Sigmoid colon (tissue), 7 donors: ENCODE data around the gene HERC3. TPM values are rescaled to one million over a fixed set of nuclear protein-coding genes. Genes with fewer than 3 reads are reported as not detected.
"Not testable (repeated sequence)": the region's sequence is repeated elsewhere in the genome, so short reads cannot be mapped to it uniquely, and the experiment has no call there.

Experiments
- DNase-seq: peaks from one replicate; pipeline ENCODE4 v3.0.0-alpha.2; 2019
- H3K27ac ChIP-seq, 4 donors: fragments of 200-600 bp; sonication (generic); one replicate each; pipeline ENCODE4 v1.5.1; 2016 to 2019; ENCODE audit warnings: mild to moderate bottlenecking in 1 of 4
- H3K27me3 ChIP-seq, 3 donors: fragments of 200-600 bp; sonication (generic); one replicate each; pipeline ENCODE4 v1.5.1; 2019; ENCODE audit warnings: mild to moderate bottlenecking in 1 of 3
- H3K36me3 ChIP-seq, 4 donors: fragments of 200-600 bp; sonication (generic); one replicate each; pipeline ENCODE4 v1.5.1; 2016 to 2019
- H3K4me1 ChIP-seq, 4 donors: fragments of 200-600 bp; sonication (generic); one replicate each; pipeline ENCODE4 v1.5.1; 2017 to 2019
- H3K4me3 ChIP-seq, 4 donors: fragments of 200-600 bp; sonication (generic); one replicate each; pipeline ENCODE4 v1.5.1; 2017 to 2019; ENCODE audit warnings: mild to moderate bottlenecking in 2 of 4, moderate library complexity in 1 of 4
- H3K9me3 ChIP-seq, 4 donors: fragments of 200-600 bp in 3 of 4; sonication (generic) in 3 of 4; one replicate each; pipeline versions ENCODE4 v1.5.1 to v1.6.1; 2013 to 2019
- EP300 ChIP-seq, 4 donors: sonication (generic); formaldehyde crosslinking; IDR thresholded peaks; one replicate each; pipeline ENCODE4 v1.6.1; 2017; ENCODE audit warnings: antibody characterized with exemption in 4 of 4
- POLR2A ChIP-seq, 2 donors: fragments of 450-650 bp; IDR thresholded peaks; one replicate each; pipeline ENCODE4 v1.6.1; 2016; ENCODE audit warnings: antibody characterized with exemption in 2 of 2, mild to moderate bottlenecking in 2 of 2, moderate library complexity in 2 of 2
- POLR2AphosphoS5 ChIP-seq, 4 donors: sonication (generic); formaldehyde crosslinking; IDR thresholded peaks; one replicate each; pipeline ENCODE4 v1.6.1; 2017; ENCODE audit warnings: antibody characterized with exemption in 4 of 4
- WGBS, 2 donors: extraction: QIAGEN DNeasy Blood & Tissue Kit; methylation state at CpG; one replicate each; pipeline ENCODE4 v1.1.7; 2013; 5-methylcytosine and 5-hydroxymethylcytosine counted together
- intact Hi-C: fragments of 100-400 bp; cut with DNase I; formaldehyde crosslinking; loops from one replicate; pipeline ENCODE4 v1.15.1; 2023
- polyA plus RNA-seq, 3 donors: library from polyadenylated mRNA; stranded (reverse); fragments of 200-250 nt; gene quantifications; one replicate each; pipeline ENCODE4 v1.2.3, GENCODE V29; 2013
- total RNA-seq, 4 donors: library from RNA; depleted of rRNA; stranded (reverse); fragments of >200 nt; gene quantifications; one replicate each; pipeline ENCODE4 v1.1.0, GENCODE V29; 2016
- TF ChIP-seq, protein P1 (sequence below), 4 experiments: fragments of 450-650 bp in 3 of 4; fragments of 200-600 bp in 1 of 4; IDR thresholded peaks; one replicate each; pipeline ENCODE4 v1.5.1; 2016 to 2019; ENCODE audit warnings: antibody characterized with exemption in 4 of 4, mild to moderate bottlenecking in 3 of 4, moderate library complexity in 2 of 4
- donor health status: healthy with polysubstance abuse.
- donor health status: Bipolar disorder and iron deficiency.
- donor health status: healthy.

HERC3 gene
- total and polyA plus RNA-seq, 7 donors: 12.2 to 44.9 (median 34.6) TPM

GRCh38 chr4:88605736-88606135, 13.5 kb downstream of the HERC3 start:
- intact Hi-C loops: no loop called here
- no peak for DNase-seq
- H3K4me3 ChIP-seq: no peak overlapping the region
- no peaks in the 10 kb centered on the region for H3K27me3 ChIP-seq
- peaks cover 0 to 40% (median 25%) of the 10 kb centered on the region in 4 donors for H3K4me1 ChIP-seq
- H3K9me3 ChIP-seq: no peaks in the 10 kb centered on the region
- H3K36me3 ChIP-seq: peaks cover 0 to 32% (median 15%) of the 10 kb centered on the region in 4 donors
- no peak overlapping the region for H3K27ac ChIP-seq
- TF ChIP-seq POLR2AphosphoS5 (IDR thresholded peaks at IDR 0.05): no peak
- TF ChIP-seq, protein P1, sequence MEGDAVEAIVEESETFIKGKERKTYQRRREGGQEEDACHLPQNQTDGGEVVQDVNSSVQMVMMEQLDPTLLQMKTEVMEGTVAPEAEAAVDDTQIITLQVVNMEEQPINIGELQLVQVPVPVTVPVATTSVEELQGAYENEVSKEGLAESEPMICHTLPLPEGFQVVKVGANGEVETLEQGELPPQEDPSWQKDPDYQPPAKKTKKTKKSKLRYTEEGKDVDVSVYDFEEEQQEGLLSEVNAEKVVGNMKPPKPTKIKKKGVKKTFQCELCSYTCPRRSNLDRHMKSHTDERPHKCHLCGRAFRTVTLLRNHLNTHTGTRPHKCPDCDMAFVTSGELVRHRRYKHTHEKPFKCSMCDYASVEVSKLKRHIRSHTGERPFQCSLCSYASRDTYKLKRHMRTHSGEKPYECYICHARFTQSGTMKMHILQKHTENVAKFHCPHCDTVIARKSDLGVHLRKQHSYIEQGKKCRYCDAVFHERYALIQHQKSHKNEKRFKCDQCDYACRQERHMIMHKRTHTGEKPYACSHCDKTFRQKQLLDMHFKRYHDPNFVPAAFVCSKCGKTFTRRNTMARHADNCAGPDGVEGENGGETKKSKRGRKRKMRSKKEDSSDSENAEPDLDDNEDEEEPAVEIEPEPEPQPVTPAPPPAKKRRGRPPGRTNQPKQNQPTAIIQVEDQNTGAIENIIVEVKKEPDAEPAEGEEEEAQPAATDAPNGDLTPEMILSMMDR (IDR thresholded peaks at IDR 0.05): no peak
- no peak for TF ChIP-seq POLR2A (IDR thresholded peaks at IDR 0.05)
- no peak for TF ChIP-seq EP300 (IDR thresholded peaks at IDR 0.05)

DNA sequence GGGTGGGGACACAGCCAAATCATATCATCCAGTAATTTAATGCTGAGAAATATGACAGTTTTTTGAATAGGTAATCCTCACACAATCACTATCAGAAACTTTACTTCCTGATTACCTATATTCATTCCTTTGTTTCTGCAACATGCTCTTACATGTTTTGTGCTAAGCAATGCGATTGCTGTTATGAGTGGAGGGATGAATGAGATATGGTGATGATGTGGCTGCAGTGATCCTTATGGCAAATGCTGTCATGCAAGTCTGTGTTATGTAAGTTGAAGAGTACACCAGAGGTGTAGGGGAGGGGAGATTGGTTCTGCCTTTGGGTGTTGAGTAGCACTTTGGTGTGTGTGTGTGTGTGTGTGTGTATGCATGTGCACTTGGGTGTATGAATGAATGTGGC, 14.6 kb downstream of the HERC3 start:
- WGBS, 2 donors: 95 to 99% methylated on average over 1 of the region's 1 CpG
- Histone ChIP-seq H3K27me3 (no peaks in the 10 kb centered on the region), H3K4me1 (peaks cover 0 to 45% (median 32%) of the 10 kb centered on the region in 4 donors), H3K27ac (no peak overlapping the region), H3K36me3 (peaks cover 0 to 32% (median 15%) of the 10 kb centered on the region in 4 donors), H3K4me3 (no peak overlapping the region), H3K9me3 (no peaks in the 10 kb centered on the region)
- TF ChIP-seq, protein P1 (IDR thresholded peaks at IDR 0.05): no peak
- TF ChIP-seq EP300 (IDR thresholded peaks at IDR 0.05) (no peak), POLR2AphosphoS5 (IDR thresholded peaks at IDR 0.05) (no peak), POLR2A (IDR thresholded peaks at IDR 0.05) (no peak)
- DNase-seq: no peak
- intact Hi-C loops: no loop called here

DNA sequence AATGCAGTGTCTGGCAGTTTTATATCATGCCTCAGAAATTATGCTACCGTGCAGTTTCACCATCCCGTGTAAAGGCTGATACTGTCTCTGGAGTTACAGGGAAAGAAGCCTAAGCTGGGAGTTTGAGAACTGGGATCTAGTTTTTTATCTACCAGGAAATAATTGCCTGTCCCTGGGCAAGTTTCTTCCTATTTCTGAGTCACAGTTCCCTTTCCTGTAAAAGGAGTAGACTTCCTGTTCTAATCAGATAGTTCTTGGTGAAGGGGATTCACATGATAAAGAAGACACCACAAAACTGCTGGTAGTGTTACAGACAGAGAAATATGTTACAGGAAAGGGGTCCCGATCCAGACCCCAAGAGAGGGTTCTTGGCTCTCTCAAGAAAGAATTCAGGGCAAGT, 17.1 kb downstream of the HERC3 start:
- TF ChIP-seq EP300 (IDR thresholded peaks at IDR 0.05) (no peak), POLR2A (IDR thresholded peaks at IDR 0.05) (no peak), POLR2AphosphoS5 (IDR thresholded peaks at IDR 0.05) (no peak)
- TF ChIP-seq, protein P1 (IDR thresholded peaks at IDR 0.05): no peak
- no peak for DNase-seq
- Histone ChIP-seq H3K27ac (peak overlapping the region; percentile 62 to 84 (median 78)), H3K36me3 (peaks cover 0 to 32% (median 15%) of the 10 kb centered on the region in 4 donors), H3K27me3 (no peaks in the 10 kb centered on the region), H3K9me3 (no peaks in the 10 kb centered on the region), H3K4me1 (peaks cover 0 to 59% (median 48%) of the 10 kb centered on the region in 4 donors), H3K4me3 (no peak overlapping the region)
- WGBS, 2 donors: 90 to 94% methylated on average over 3 of the region's 3 CpGs
- intact Hi-C loops: no loop called here

GRCh38 chr4:88609794-88610193, 17.5 kb downstream of the HERC3 start:
- H3K9me3 ChIP-seq, H3K4me3 ChIP-seq, DNase-seq, H3K27me3 ChIP-seq, intact Hi-C loops: not testable (repeated sequence)
- Histone ChIP-seq H3K4me1 (peaks cover 0 to 55% (median 48%) of the 10 kb centered on the region in 4 donors), H3K36me3 (peaks cover 0 to 32% (median 15%) of the 10 kb centered on the region in 4 donors), H3K27ac (peak overlapping the region; percentile 62 to 84 (median 78))
- WGBS, 2 donors: 93 to 95% methylated on average over 5 of the region's 5 CpGs

- peak; percentile 85 for DNase-seq
- H3K27me3 ChIP-seq: no peaks in the 10 kb centered on the region
Measured at GRCh38 chr4:88610771-88611170, 18.5 kb downstream of the HERC3 start.

GRCh38 chr4:88613417-88613875, 21.2 kb downstream of the HERC3 start:
- H3K36me3 ChIP-seq: peaks cover 0 to 3% (median 1%) of the 10 kb centered on the region in 4 donors
- H3K27ac ChIP-seq: peak overlapping the region in 3 of 4 donors; percentile 73 to 84 (median 83)
- H3K4me1 ChIP-seq: peaks cover 0 to 75% (median 54%) of the 10 kb centered on the region in 4 donors
- H3K9me3 ChIP-seq: no peaks in the 10 kb centered on the region
- no peaks in the 10 kb centered on the region for H3K27me3 ChIP-seq
- WGBS, 2 donors: 19 to 39% methylated on average over 5 of the region's 5 CpGs
- no peak for DNase-seq
- intact Hi-C loops: no loop called here
- TF ChIP-seq EP300 (IDR thresholded peaks at IDR 0.05) (no peak), POLR2AphosphoS5 (IDR thresholded peaks at IDR 0.05) (no peak), POLR2A (IDR thresholded peaks at IDR 0.05) (no peak)
- TF ChIP-seq, protein P1 (IDR thresholded peaks at IDR 0.05): no peak
- H3K4me3 ChIP-seq: no peak overlapping the region

More at GRCh38 chr4:88610771-88611170, 18.5 kb downstream of the HERC3 start:
- Histone ChIP-seq H3K36me3 (peaks cover 0 to 30% (median 15%) of the 10 kb centered on the region in 4 donors), H3K4me1 (peaks cover 0 to 56% (median 45%) of the 10 kb centered on the region in 4 donors), H3K27ac (peak overlapping the region; percentile 62 to 84 (median 78)), H3K9me3 (no peaks in the 10 kb centered on the region), H3K4me3 (no peak overlapping the region)
- intact Hi-C loops: no loop called here
- TF ChIP-seq POLR2AphosphoS5 (IDR thresholded peaks at IDR 0.05) (peak in 2 of 4 donors; percentile 8 to 45), POLR2A (IDR thresholded peaks at IDR 0.05) (no peak)
- WGBS, 2 donors: 63 to 72% methylated on average over 5 of the region's 5 CpGs
